GM23248 (cell line): ENCODE data around the gene KLHL28.

Experiments used
- EZH2 ChIP-seq: fragments of 200-600 bp; sonication (generic); IDR thresholded peaks from 2 replicates; pipeline ENCODE4 v1.6.1; 2018; ENCODE audit warnings: antibody characterized with exemption, mild to moderate bottlenecking; ENCODE audit not compliant: insufficient read depth, poor library complexity, severe bottlenecking
- EZH2phosphoT487 ChIP-seq: fragments of 200-600 bp; sonication (generic); IDR thresholded peaks from 2 replicates; pipeline ENCODE4 v1.6.1; 2018; ENCODE audit warnings: antibody characterized with exemption, moderate library complexity, mild to moderate bottlenecking, low read depth; ENCODE audit not compliant: insufficient read depth

- TF ChIP-seq EZH2 (no peak), EZH2phosphoT487 (no peak)
These were observed 66.0 kb downstream of the KLHL28 start for GRCh38 chr14:44895716-44896115.
